ENCODE results near the gene SLC10A3. TPM values are rescaled to one million over a fixed set of nuclear protein-coding genes. Genes with fewer than 3 reads are reported as not detected.
A peak's percentile ranks its signal among the peaks of the same experiment; 100 is the strongest.

The SLC10A3 gene
- polyA plus RNA-seq, 3 donors = 25.3 to 33.1 (median 26.7) TPM

DNA sequence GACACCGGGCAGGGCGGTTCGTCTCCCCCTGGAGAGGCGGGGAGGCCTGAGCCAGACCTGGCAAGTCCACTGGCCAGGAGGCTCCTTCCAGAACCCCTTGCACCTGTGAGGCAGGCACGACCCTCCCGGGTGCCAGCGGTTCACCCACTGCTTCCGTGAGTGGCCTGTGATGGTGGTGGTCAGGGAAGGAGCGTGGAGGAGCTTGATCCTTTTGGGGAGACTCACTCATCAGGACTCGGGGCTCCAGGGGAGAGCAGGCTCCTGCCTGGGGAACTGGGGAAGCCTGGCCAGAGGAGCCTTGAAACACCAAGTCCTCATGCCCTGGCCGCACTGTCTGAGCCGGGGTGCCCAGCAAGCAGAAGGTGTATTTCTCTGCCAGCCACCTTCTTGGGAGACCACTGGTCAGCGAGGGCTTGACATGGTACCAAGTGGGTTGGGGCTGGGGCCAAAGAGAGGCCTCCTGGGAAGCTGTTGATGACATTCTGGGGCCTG, 45.6 kb downstream of the SLC10A3 start:
- peaks cover 49 to 53% of the 10 kb centered on the region in 2 donors for H3K36me3 ChIP-seq (replicated peaks in 1 of 2; ENCODE audit: control insufficient read depth in 1 of 2, insufficient read depth in 2 of 2, low read length in 2 of 2)
- H3K27ac ChIP-seq (ENCODE audit: low read depth in 1 of 2, low read length in 2 of 2) = peak overlapping the region in 1 of 2 donors; percentile 75

More for the DNA sequence above, 45.6 kb downstream of the SLC10A3 start:
- no peak for TF ChIP-seq CTCF (IDR thresholded peaks at IDR 0.05)
- DNase-seq = no peak
- Mint-ChIP-seq H3K27ac (peak overlapping the region in 6 of 7 donors; percentile 15 to 40 (median 32)), H3K36me3 (peaks cover 54 to 68% of the 10 kb centered on the region in 2 donors), H3K27me3 (ENCODE audit: low read depth in 3 of 3) (peaks cover 0 to 13% (median 0%) of the 10 kb centered on the region in 3 donors), H3K4me3 (peak overlapping the region; percentile 50 to 51), H3K4me1 (peaks cover 10% of the 10 kb centered on the region), H3K9me3 (peaks cover 0 to 6% (median 0%) of the 10 kb centered on the region in 7 donors)
- no peaks in the 10 kb centered on the region for H3K9me3 ChIP-seq (replicated peaks in 1 of 2; ENCODE audit: control insufficient read depth in 1 of 2, insufficient read depth in 1 of 2, low read length in 2 of 2)
- WGBS (ENCODE audit: insufficient coverage) = 67% methylated on average over 4 of the region's 13 CpGs
- H2AFZ ChIP-seq (ENCODE audit: insufficient read depth, low read depth, low read length, poor library complexity, severe bottlenecking) = no peak overlapping the region
- H3K9ac ChIP-seq (ENCODE audit: insufficient read depth, low read length, poor library complexity, severe bottlenecking) = peak overlapping the region; percentile 69
- peak overlapping the region; percentile 39 to 71 (median 46) for H3K4me3 ChIP-seq (replicated peaks in 1 of 3; ENCODE audit: low read depth in 2 of 3, low read length in 3 of 3)
- H3K4me1 ChIP-seq (ENCODE audit: control insufficient read depth in 1 of 2, insufficient read depth in 2 of 2, low read length in 2 of 2) = peaks cover 15 to 20% of the 10 kb centered on the region in 2 donors
- H3K4me2 ChIP-seq (replicated peaks; ENCODE audit: extremely low read depth, low read length, poor library complexity, severe bottlenecking) = peak overlapping the region; percentile 80
- H3K79me2 ChIP-seq (ENCODE audit: insufficient read depth, low read length) = peaks cover 18% of the 10 kb centered on the region
- peaks cover 17% of the 10 kb centered on the region for H4K20me1 ChIP-seq (ENCODE audit: insufficient read depth, low read length)
- no peaks in the 10 kb centered on the region for H3K27me3 ChIP-seq (ENCODE audit: control insufficient read depth in 2 of 2, insufficient read depth in 2 of 2, low read length in 2 of 2)
- intact Hi-C loops (cut with micrococcal nuclease) = loop anchor here in 1 of 2 donors (5.0 kb wide), 1 partner anchor 32 kb away; the partner anchor contains the start of gene LAGE3
